Measurements from ENCODE around the gene RYR3. TPM values are rescaled to one million over a fixed set of nuclear protein-coding genes. Genes with fewer than 3 reads are reported as not detected.

Gene RYR3
- total and polyA plus RNA-seq, 2 donors (not counting 1 experiment from before 2014, with no cell fraction given), result not detected

- 0% methylated on average over 2 of the region's 4 CpGs for WGBS (ENCODE audit: insufficient coverage)
- Histone ChIP-seq H3K36me3 (replicated peaks in 1 of 2; ENCODE audit: control extremely low read depth in 1 of 2, control insufficient read depth in 1 of 2, extremely low read depth in 1 of 2, insufficient read depth in 2 of 2, low read length in 1 of 2) (no peaks in the 10 kb centered on the region), H3K4me2 (replicated peaks; ENCODE audit: low read depth, low read length, poor library complexity, severe bottlenecking) (no peak overlapping the region), H3K79me2 (ENCODE audit: control insufficient read depth, insufficient read depth, low read length) (no peaks in the 10 kb centered on the region), H3K9ac (ENCODE audit: low read length) (no peak overlapping the region), H3K9me3 (ENCODE audit: control extremely low read depth in 1 of 3, control insufficient read depth in 2 of 3, insufficient read depth in 1 of 3, low read length in 2 of 3) (no peaks in the 10 kb centered on the region), H3K4me3 (ENCODE audit: control extremely low read depth in 1 of 5, extremely low read depth in 1 of 5, insufficient read depth in 1 of 5, low read depth in 2 of 5, low read length in 4 of 5) (no peak overlapping the region), H4K20me1 (ENCODE audit: control insufficient read depth, insufficient read depth, low read length, poor library complexity, severe bottlenecking) (no peaks in the 10 kb centered on the region), H3K27me3 (replicated peaks in 1 of 4; ENCODE audit: control extremely low read depth in 1 of 4, control insufficient read depth in 3 of 4, insufficient read depth in 4 of 4, low read length in 3 of 4) (peaks cover 0 to 5% (median 3%) of the 10 kb centered on the region in 4 experiments), H3K4me1 (ENCODE audit: control insufficient read depth in 2 of 2, insufficient read depth in 2 of 2, low read length in 2 of 2) (no peaks in the 10 kb centered on the region), H3K27ac (ENCODE audit: low read length in 2 of 2) (no peak overlapping the region), H2AFZ (ENCODE audit: insufficient read depth, low read depth, low read length, poor library complexity, severe bottlenecking) (no peak overlapping the region)
- ChIA-PET POLR2A (no interaction called here), CTCF (no interaction called here)
- H3K27ac Mint-ChIP-seq, result no peak overlapping the region
- no peaks in the 10 kb centered on the region for H3K9me3 Mint-ChIP-seq (ENCODE audit: insufficient read depth)
- ATAC-seq (ENCODE audit: low read depth), result no peak
- intact Hi-C loops (cut with micrococcal nuclease), result no loop called here
- DNase-seq, result no peak
- peaks cover 26% of the 10 kb centered on the region for H3K27me3 Mint-ChIP-seq
- no peaks in the 10 kb centered on the region for H3K4me1 Mint-ChIP-seq
- H3K4me3 Mint-ChIP-seq, result no peak overlapping the region
- TF ChIP-seq CTCF (IDR thresholded peaks at IDR 0.05) (no peak), EZH2 (IDR thresholded peaks at IDR 0.05; ENCODE audit: borderline replicate concordance, insufficient read depth, low read depth, low read length, poor library complexity, severe bottlenecking) (no peak)
Observed at GRCh38 chr15:33445984-33446383, 135.2 kb downstream of the RYR3 start.

GRCh38 chr15:33448151-33448550 lies 137.4 kb downstream of the RYR3 start:
- CTCF ChIA-PET, result no interaction called here
- ATAC-seq (ENCODE audit: low read depth) (no peak), DNase-seq (no peak)
- Histone ChIP-seq H3K27ac (ENCODE audit: low read length in 2 of 2) (no peak overlapping the region), H3K4me2 (replicated peaks; ENCODE audit: low read depth, low read length, poor library complexity, severe bottlenecking) (no peak overlapping the region), H4K20me1 (ENCODE audit: control insufficient read depth, insufficient read depth, low read length, poor library complexity, severe bottlenecking) (no peaks in the 10 kb centered on the region), H3K79me2 (ENCODE audit: control insufficient read depth, insufficient read depth, low read length) (no peaks in the 10 kb centered on the region), H3K9me3 (ENCODE audit: control extremely low read depth in 1 of 3, control insufficient read depth in 2 of 3, insufficient read depth in 1 of 3, low read length in 2 of 3) (no peaks in the 10 kb centered on the region), H3K36me3 (replicated peaks in 1 of 2; ENCODE audit: control extremely low read depth in 1 of 2, control insufficient read depth in 1 of 2, extremely low read depth in 1 of 2, insufficient read depth in 2 of 2, low read length in 1 of 2) (no peaks in the 10 kb centered on the region), H3K4me3 (ENCODE audit: control extremely low read depth in 1 of 5, extremely low read depth in 1 of 5, insufficient read depth in 1 of 5, low read depth in 2 of 5, low read length in 4 of 5) (no peak overlapping the region), H2AFZ (ENCODE audit: insufficient read depth, low read depth, low read length, poor library complexity, severe bottlenecking) (no peak overlapping the region), H3K27me3 (replicated peaks in 1 of 4; ENCODE audit: control extremely low read depth in 1 of 4, control insufficient read depth in 3 of 4, insufficient read depth in 4 of 4, low read length in 3 of 4) (peaks cover 0 to 5% (median 0%) of the 10 kb centered on the region in 4 experiments), H3K4me1 (ENCODE audit: control insufficient read depth in 2 of 2, insufficient read depth in 2 of 2, low read length in 2 of 2) (no peaks in the 10 kb centered on the region), H3K9ac (ENCODE audit: low read length) (no peak overlapping the region)
- Mint-ChIP-seq H3K27me3 (peaks cover 26% of the 10 kb centered on the region), H3K4me3 (no peak overlapping the region), H3K27ac (no peak overlapping the region), H3K9me3 (ENCODE audit: insufficient read depth) (no peaks in the 10 kb centered on the region), H3K4me1 (no peaks in the 10 kb centered on the region)
- WGBS (ENCODE audit: insufficient coverage), result 88% methylated on average over 3 of the region's 4 CpGs
- intact Hi-C loops (cut with micrococcal nuclease), result no loop called here
- POLR2A ChIA-PET, result no interaction called here
- TF ChIP-seq CTCF (IDR thresholded peaks at IDR 0.05), result no peak
- no peak for TF ChIP-seq EZH2 (IDR thresholded peaks at IDR 0.05; ENCODE audit: borderline replicate concordance, insufficient read depth, low read depth, low read length, poor library complexity, severe bottlenecking)
